ENCODE results near the gene RNU6-7.
A peak's percentile ranks its signal among the peaks of the same experiment; 100 is the strongest.

RNU6-7 gene

DNA sequence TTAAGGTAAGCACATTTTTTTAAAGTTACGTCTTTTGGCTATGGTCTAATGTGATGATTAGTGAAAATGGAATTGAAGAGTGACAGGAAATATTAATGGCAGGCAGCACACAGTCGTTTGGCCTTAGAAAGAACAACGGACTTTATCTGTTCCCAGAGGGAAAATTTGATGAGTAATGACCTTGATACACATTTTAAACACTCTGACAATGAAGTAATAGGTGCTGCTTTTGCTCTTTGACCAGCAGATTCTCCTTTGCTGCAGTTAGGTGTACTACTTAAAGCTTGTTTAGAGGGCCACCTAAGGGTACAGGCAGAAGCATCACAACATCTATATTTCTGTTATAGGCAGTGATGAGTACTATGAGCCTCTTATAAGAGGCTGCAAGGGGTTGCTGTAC, 28.3 kb downstream of the RNU6-7 start:
- TF ChIP-seq CTCF (IDR thresholded peaks at IDR 0.05; ENCODE audit: control insufficient read depth, extremely low read depth, insufficient read depth): peak; percentile 14; the same call in 1 of the 2 replicates
- no peak overlapping the region for H3K4me3 ChIP-seq (ENCODE audit: low read depth, low read length)
- no peak for DNase-seq (ENCODE audit: low read depth)

DNA sequence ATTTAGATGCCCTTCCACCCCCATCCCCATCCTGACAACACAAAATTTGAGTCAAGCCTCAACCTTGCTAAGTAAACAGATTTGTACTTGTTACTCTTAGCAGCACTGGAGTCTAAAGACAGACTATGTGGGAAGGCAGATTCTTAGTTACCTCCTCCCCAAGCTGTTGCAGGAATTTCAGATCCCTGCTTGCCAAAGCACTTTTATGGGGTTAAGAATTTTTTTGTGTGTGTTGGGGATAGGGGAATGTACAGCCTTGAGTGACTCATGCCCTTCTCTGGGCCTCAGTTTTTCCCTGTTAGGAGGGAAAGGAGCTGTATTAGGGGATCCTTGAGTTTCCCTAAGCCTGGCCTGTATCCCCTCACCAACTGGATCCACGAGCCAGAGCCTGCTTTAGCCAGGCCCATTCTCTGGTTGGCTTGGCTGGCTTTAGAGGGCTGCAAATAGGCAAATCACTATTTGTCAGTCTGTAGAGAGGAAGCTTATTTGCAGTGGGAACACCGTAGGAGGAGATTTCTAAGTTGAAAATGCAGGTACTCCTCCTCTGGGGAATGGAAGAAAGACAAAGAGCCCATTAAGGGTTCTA, 28.9 kb downstream of the RNU6-7 start:
- TF ChIP-seq CTCF (IDR thresholded peaks at IDR 0.05; ENCODE audit: control insufficient read depth, extremely low read depth, insufficient read depth): no peak
- no peak overlapping the region for H3K4me3 ChIP-seq (ENCODE audit: low read depth, low read length)
- DNase-seq (ENCODE audit: low read depth): peak; percentile 30

GRCh38 chr14:32232481-32232880, 30.6 kb downstream of the RNU6-7 start:
- no peak for DNase-seq (ENCODE audit: low read depth)
- TF ChIP-seq CTCF (IDR thresholded peaks at IDR 0.05; ENCODE audit: control insufficient read depth, extremely low read depth, insufficient read depth): no peak

GRCh38 chr14:32233260-32233659, 31.4 kb downstream of the RNU6-7 start:
- TF ChIP-seq CTCF (IDR thresholded peaks at IDR 0.05; ENCODE audit: control insufficient read depth, extremely low read depth, insufficient read depth): no peak
- DNase-seq (ENCODE audit: low read depth): no peak
- H3K4me3 ChIP-seq (ENCODE audit: low read depth, low read length): no peak overlapping the region

More at GRCh38 chr14:32232481-32232880, 30.6 kb downstream of the RNU6-7 start:
- H3K4me3 ChIP-seq (ENCODE audit: low read depth, low read length): no peak overlapping the region

- TF ChIP-seq CTCF (IDR thresholded peaks at IDR 0.05; ENCODE audit: control insufficient read depth, extremely low read depth, insufficient read depth): no peak
- DNase-seq (ENCODE audit: low read depth): no peak
Measured at GRCh38 chr14:32244404-32244803, 42.6 kb downstream of the RNU6-7 start.

GRCh38 chr14:32246751-32247150, 44.9 kb downstream of the RNU6-7 start:
- DNase-seq (ENCODE audit: low read depth): no peak
- no peak for TF ChIP-seq CTCF (IDR thresholded peaks at IDR 0.05; ENCODE audit: control insufficient read depth, extremely low read depth, insufficient read depth)
- H3K4me3 ChIP-seq (ENCODE audit: low read depth, low read length): no peak overlapping the region

More at GRCh38 chr14:32244404-32244803, 42.6 kb downstream of the RNU6-7 start:
- H3K4me3 ChIP-seq (ENCODE audit: low read depth, low read length): no peak overlapping the region

DNA sequence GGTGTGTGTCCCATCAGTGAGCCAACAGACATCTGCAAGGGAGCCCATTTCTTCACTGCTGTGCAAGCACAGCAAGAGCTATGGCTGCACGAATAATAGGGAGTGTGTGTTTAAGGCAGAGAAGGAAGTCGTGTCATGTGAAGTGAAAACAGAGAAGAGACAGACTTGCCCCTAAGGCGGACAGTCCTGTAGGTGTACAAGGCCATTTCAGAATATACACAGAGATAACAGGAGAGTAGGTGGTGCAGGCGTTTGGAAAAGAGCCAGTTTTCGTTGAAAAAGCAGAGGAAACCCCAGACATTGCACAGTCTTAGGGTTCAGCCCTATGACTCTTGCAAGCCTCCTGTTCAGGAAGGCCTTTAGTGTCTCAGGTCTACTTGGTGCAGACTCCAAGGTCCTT, 47.5 kb downstream of the RNU6-7 start:
- DNase-seq (ENCODE audit: low read depth): no peak
- TF ChIP-seq CTCF (IDR thresholded peaks at IDR 0.05; ENCODE audit: control insufficient read depth, extremely low read depth, insufficient read depth): no peak
- H3K4me3 ChIP-seq (ENCODE audit: low read depth, low read length): no peak overlapping the region
